HG03520 (cell line): ENCODE results near the gene RAB28.

ENCODE experiments used
- ATAC-seq: cut with Tn5 transposase; IDR thresholded peaks from one replicate; pipeline ENCODE4 v1.9.1; 2021; ENCODE audit warnings: mild to moderate bottlenecking, moderate library complexity; ENCODE audit not compliant: unreplicated experiment

RAB28 gene

DNA sequence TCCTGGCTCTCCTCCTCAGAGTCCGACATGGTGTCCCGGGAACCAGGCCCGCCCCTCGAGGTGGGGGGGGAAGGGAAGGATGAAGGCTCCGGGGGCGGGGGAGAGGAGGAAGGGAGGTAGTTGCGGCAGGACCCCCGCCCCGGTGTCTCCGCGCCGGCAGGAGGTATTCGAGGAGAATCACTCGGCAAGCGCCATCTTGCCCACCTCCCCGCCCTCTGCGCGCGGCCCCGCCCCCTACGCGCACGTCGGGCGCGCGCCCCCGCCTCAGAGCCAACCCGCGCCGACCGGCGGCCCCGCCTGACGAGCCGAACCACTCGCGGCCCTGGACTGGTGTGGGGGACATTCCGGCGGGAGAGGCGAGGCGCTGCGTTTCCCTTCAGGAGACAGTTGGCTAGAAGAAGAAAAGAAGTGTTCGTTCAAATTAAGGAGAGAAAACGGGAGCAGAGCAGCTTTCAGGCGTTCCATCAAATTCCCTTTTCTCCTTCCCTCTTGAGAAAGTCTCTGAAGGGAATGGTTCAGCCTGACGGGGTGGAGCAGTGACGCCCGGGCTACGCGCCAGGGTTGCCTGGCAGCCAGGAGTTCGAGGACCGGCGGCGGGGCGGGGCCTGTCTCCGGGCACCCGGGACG lies at the start of gene RAB28:
Gene RAB28 (minus strand): TSS at position 219 of the 627 bp plus-strand sequence.
- ATAC-seq = peak; percentile 97

DNA sequence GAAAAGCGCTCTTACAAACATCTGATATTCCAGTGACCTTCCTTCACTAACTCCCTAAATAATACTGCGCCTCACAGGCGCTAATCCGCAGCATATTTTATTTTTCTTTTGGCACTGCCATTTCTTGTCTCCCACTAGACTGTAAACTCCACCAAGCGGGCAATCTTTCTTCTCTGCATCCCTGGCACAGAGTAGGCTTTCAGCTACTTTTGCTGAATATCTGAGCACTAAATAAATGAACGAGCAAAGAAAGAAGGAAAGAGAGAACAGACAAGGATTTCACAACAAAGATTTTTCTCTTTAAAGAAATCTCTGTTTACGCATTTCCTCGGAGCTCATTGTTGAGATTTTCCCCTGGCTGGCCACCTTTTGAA lies 47.5 kb upstream of the RAB28 start:
- ATAC-seq = no peak

DNA sequence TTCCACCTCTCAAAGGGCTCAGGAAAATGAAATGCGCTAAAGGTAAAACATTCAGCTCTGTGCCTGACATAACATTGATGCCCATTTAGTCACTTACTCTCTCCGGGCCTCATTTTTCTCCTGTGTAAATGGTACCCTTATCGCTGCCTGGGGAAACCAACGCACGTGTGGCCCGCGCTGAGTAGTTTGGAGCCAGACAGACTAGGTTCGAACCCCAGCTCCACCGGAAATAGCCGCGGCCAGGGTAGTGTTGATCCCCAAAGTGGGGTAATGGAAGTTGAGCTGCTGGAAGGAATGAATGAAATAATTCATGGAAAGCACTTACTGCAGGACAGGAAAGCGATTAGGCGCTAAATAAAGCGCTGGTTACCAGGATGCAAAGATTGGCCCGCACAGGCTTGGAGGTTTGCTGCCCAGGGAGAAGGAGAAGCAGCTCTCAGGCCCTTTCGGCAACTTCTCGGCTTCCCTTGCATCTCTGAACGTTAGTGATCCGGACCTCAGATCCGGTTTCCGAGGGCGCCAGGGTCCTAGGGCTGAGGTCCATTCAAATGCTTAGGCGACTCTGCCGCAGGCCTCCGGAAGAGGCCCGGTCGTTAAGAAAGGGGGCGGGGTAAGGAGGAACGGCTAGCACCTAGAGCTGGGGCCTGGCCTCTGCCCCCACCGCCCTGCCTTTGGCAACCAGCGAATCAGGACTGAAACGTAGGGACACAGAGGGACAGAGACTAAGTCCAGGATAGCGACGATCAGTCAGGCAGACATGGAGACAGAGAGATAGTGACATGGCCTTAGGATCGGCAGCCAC lies 46.9 kb upstream of the RAB28 start:
- no peak for ATAC-seq

DNA sequence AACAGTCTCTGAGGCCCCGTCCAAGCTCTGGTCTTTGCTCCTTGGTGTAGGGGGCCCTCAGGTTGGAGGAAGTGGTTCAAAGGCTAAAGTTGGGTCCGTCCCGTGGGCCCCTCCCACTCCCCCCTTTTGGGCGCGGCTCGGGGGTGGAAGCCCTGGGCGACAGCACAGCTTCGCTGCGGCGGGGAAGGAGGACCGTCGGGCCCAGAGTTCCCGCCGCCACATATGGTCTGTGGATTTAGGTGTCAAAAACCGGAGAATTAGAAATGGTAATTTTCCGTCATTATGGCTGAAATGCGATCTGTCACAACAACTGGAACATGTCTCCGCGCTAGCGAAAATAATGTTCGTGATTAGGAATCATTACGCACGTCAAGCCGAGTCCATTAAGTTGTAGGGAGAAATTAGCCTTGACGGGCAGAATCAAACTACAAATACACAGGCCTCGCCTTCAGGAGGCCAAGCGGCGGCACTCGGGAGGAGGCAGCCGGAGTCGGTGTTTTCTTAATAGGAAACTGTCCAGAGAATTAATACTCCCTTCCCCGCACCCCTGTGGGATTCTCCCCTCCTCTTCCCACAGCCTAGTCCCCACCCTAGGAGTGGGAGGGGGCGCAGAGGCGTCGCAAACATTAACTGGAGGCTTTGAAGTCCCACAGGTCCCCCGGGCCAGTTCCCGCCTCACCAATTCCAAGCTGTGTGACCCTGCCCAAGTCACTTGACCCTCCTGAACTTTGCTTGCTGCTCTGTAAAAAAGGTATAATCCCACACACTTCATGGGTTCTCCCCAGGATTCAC lies 45.2 kb upstream of the RAB28 start:
- no peak for ATAC-seq

DNA sequence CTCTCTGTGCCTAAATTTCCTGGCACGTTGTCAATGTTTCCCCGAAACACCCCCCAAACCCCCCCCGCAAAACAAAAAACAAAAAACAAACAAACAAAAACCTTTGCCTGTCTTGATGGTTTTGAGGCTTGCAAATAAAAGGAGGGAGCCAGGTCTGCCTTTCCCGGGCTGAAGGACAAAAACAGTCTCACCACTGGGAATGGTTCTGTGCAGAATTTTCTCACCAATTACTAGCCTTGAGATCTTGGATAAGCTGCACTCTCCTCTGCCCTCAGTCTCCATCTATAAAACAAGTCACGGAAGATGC lies 44.6 kb upstream of the RAB28 start:
- no peak for ATAC-seq

DNA sequence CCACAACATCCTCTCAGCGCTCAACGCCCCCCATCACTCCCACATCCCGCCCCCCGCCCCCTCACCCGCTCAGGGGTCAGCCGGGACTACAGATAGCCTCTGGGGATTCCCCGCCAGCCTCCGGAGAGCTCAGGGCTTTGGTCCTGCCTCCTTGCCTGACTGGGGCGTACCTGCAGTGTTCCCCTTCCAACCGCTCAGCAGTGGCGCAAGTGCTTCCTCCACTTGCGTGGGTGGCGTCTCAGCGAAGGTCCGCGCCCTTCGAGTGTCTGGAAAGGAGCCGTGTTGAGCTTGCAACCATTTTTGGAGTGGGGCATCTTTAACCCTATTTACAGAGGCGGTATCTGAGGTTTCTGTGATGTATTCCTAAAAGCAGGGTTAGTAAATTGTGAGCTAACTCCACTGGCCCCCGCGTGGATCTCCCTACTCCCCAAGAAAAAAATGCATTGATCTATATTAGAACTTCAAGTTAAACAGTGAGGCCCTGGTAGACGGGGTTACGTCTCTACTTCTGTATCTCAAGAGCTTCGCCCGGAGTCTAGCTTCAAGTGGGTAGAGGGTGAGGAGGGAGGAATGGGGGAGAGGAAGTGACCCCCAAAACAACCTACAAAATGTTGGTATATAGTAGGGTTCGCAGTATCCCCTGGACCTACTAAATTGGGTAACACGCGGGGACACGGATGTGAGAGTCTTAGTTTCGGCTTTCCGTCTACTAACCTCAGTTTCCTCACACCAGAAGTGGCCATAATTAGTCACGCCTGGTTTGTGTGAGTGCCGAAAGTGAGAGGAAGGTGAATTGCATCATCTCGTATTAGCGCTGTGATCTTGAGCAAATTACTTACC lies 44.1 kb upstream of the RAB28 start:
- peak; percentile 76 for ATAC-seq

DNA sequence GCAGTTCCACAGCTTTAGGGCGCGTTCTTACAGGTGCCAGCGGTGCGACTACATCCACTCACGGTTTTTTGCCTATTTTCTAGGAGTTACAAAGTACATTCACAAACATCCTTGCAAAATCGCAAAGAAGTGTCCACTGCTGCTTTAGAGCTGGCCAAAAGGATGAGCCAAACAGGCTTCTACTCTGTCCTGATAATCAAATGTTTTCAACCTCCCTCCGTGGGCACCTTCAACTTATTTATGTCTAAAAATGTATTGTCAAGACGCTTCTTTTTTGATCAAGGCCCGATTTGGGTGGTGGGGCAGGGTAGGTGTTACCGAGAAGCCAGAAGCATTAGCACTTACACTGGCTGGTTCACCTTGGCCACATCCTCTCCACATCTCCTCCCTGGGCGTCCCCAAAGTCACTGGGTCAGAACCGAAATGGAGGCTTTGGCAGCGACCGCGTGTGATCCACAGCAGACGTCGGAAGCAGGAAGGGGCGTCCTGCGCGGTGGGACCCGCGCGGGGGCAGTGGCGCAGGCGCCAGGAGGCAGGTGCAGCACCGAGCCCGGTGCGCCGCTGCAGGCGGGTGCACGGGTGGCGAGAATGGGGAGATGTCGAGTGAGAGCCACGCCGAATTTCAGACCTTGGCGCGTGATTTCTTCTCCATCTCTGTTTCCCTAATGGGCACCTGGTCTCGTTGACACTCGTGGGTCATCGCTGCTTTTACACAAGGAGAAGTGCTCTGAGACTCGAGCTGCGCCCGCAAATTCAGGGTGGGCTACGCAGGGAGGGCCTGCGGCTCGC lies 43.2 kb upstream of the RAB28 start:
- ATAC-seq = peak; percentile 18

DNA sequence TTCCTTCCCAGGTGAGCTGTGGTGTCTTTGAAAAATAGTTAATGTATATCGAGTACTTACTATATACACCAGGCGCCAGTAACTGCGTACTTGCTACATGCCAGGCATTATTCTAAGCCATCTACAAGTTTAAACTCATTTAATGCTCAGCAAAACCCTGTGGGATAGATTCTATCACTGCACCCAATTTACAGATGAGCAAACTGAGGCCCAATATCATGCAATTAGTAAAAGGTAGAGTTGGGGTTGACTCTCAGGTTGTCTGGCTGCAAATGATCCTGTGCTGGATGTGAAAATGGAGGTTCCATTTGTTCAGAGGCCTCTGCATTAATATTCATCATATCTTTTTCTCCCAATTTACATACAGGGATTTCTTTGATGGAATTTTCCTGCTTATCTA lies 42.5 kb upstream of the RAB28 start:
- ATAC-seq = no peak

DNA sequence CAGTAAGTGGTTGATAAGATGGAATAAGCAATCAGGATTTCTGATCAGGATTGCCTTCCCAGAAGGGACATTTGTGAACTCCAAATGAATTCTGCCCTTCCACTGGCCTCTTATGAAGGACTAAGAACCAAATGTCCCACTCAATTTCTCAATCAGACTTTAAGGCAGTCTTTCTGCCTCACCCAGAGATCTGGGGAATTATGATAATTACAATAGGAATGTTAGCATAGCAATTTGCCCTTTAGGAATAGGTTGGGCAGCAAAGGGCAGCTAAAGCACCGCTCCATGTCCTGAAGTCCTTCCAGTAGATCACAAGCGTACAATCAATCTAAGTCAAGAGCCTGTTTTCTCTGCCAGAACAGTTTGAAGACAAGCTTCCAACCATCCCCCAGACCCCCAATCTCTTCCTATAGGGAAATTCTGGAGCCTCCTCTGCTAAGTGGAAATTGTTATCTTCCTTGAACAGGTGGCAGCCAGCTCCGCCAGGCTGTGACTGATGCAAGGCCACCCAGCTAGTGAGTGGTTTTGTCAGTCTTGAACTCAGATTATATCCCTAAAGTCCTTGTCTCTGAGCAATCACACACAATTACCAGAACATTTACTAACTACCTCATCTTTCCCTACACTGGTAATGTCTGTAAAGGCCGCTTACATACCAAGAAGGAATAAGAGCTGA lies 41.6 kb upstream of the RAB28 start:
- no peak for ATAC-seq

DNA sequence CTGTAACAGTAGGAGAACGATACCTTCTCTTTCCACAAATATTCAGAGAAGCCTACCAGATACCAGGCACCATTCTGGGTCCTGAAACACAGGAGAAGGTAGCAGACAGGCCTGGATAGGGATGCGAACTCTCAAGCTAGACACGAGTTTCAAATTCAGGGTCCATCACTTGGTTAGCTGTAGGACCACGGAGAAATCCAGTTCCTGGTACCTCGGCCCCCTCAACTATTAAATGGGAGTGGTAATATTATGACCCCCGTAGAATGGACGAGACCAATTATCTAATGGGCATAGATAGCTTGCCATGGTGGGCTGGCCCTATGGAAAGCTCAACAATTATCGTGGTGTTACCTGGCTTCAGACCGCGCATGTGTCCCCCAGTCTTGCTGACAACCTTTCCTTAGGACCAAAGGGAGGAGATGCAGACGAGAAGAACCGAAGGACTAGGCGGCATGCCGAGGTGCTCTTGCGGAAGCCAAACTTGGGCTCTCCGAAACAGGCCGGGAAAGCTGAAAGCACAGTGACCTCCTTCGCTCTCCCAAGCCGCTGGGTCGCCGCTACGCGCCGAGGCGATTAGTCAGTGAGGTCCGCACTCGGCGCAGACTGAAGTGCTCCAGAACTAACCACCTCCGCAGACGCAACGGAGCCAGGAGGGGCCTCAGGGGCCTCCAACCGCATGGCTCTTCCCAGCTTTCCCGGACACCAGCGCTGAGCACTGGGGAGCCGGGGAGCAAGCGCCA lies 40.5 kb upstream of the RAB28 start:
- ATAC-seq = no peak

DNA sequence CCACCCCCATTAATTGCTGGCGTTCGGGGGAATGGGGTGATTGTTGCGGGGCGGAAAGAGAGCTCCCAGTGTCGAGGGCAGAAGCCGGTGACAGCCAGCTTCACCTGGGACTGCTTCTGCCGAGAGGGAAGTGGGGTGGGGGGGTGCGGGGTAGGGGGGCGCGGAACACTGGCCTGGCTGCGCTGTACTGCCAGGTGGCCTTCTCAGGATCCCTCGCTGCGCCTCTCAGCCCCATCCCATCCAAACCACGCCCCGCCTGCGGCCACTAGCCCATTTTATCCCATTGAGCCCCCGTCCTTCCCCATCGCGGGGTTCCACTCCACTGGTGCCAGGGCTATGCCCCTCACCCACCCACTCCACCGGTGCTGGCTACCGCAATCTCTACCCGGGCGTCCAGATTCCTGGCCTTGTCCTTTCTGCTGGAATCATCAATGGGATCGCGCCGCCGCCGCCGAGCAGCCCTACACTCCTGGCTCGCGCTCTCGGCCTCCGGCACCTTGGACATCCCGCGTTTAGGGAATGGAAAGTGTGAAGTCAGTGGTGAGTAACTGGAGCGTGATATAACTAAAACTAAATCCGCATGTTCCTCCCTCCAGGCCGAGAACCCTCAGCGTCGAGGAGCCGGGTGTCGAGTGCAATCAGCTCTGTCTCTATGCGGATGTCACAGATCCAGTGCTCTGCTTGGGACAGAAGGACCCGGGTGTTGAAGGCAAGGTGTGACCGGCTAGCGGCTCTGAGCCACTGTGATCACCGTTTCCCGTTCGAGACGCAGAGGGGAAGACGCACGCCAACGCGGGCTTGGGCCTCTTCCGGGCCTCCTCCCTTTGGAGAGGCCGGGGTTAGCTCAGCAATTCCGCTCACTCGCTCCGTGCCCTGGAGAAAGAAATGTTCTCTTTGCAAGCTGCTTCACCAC lies 39.7 kb upstream of the RAB28 start:
- ATAC-seq = no peak

DNA sequence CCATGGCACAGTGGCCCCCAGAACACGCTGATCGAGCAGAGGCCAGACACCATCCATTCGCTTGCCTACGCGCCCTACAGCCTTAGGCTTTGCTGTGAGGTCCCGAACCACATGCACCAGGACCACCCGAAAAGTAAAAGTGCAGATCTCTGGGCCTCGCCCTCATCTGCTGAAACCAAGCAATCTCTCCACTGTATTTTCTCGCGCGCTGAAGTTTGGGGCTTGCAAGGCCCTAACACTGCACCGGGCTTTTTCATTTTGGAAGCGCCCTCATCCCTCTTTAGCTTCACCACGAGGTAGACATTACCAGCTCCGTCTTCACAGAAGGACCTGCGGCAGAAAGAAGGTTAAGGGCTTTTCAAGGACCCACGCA lies 39.0 kb upstream of the RAB28 start:
- ATAC-seq = no peak

DNA sequence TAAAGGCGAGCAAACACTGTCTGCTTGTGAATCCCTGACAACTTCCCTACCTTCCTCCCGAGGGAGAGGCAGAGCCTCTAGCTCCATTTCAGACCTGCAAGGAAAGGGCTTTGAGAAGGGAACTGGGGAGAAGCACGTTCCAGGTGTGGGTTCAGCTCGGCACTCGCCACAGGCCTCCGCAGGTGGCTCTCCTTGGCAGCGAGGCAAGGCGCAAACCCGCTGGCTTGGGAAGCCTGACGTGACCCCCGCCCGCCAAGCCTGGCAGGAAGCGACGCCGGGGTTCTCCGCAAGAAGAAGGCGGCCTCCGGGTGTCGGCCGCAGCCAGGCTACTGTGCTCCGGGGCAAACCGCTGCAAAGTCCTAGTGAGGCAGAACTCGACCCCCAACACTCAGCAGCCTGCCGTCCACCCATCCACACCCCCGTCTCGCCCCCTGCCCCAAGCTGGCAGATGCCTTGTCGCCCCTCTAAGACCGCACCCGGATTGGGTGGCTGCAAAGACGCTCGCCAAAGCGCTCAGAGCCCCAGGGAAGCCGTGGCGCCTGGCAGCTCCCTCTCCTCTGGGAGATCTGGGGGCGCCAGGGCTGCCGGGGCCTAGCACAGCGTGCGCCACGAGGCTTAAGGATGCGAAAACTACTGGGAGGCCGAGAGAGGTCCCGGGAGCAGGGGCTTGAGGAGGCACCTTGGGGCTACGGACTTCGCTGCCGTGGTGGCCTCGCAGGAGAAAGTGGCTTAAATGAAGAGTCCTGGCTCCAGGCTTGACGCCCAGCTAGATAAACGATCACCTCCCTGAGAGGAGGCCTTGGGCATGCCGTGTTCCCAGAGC lies 38.4 kb upstream of the RAB28 start:
- no peak for ATAC-seq

DNA sequence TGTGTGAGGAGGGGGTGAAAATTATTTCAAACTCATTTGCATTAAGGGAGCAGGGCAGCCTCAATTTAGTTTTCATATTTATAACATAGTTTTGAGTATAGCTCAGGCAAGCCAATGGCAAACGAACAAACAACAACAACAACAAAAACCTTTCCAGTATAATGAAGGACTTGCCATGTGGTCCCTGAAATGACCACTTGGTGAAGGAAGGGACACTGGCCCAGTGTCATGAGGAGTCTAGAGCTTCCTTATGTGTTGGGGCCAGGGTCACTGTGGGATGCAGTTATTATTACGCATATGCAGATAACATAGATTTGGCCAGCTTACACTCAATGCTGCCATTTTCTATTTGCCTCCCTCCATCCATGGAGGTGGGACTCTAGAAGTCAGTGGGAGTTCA lies 36.9 kb upstream of the RAB28 start:
- no peak for ATAC-seq

DNA sequence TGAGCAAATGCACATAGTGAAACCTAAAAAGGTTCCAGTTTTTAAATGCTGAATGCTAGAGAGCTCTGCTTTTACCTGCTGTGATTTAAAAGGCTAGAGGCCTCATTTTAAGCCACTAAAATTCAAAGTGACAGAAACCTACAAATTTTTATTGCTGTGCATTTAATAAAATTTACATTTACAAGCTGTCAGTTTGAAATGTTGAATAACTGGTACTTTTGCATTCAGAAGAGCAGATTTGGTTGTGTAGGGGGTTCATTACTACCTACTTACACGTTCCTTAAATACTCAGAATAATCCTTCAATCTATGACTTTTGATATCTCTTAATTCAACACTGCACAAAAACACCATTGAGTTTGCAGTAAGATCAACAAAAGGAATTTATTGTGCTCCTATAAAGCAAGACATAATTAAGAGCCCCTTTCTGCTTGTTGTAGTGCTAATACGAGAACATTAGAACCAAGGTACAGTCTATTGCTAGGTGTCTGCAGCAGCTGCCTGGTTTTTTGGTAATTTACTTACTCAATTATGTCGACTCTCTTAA lies 32.2 kb upstream of the RAB28 start:
- no peak for ATAC-seq

DNA sequence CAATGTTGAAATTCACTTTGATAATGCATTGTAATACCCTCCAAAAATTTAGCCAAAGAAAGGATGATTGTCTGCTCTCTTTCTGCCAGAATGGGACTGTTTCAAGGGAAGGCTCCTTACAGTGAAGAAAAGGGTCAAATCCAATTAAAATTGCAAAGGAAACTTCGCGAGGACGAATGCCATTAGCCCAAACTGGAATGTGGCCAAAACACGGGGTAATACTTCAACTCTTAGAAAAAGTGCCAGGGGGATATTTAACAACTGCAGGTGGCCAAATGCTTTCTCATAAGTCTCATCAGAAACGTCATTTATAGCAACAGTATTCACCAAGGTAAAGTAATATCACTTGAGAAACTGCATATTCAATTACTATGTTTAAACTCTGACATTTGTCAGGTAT lies 31.1 kb upstream of the RAB28 start:
- no peak for ATAC-seq

DNA sequence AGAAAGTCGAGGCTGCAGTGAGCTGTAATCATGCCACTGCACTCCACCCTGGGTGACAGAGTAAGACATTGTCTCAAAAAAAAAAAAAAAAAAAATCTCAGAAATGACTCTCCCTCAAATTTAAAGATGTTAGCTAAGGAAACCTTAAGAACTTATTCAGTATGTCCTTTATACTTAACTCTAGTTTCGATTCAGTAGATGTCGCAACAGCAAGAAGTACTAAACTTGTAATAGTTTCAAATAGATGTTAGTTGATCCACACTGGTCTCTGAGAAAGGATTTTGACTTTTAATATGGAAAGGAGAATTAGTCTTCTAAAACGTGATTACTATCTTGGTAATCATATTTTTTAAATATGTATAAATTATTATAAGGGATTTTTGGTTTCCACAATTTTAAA lies 30.6 kb upstream of the RAB28 start:
- no peak for ATAC-seq
